HG03103 (cell line): ENCODE results near the gene MYLK2.
A peak's percentile ranks its signal among the peaks of the same experiment; 100 is the strongest.

ENCODE experiments used
- ATAC-seq: cut with Tn5 transposase; IDR thresholded peaks from one replicate; pipeline ENCODE4 v1.9.1; 2021; ENCODE audit warnings: low read depth; ENCODE audit not compliant: unreplicated experiment

The MYLK2 gene

DNA sequence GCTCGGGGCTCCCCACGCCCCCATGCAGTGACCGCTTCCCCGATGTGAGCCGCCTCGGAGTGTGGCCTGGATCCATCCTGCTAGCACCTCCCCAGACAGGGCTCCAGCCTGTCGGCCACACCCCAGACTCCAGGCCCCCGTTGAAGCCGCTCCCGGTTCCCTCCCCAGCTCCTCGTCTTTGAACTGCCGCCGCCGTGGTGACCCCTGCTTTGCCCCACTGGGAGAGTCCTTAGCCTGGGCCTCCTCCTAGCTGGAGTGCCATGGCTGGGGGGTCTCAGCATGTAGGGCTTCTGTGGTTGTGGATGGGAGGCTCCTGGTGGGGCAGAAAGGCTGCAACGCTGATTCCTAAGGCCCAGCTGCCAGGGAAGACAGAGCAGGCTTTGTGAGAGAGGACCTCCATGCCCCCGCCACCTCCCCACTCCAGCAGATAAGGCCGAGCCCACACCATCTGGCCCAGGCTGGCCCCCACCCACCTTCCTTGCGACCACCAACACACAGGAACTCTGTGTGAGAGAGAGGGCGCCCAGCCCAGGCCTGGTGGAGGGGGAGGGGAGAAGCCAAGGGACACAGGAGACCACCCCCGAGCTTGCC, 14.9 kb downstream of the MYLK2 start:
- no peak for ATAC-seq

GRCh38 chr20:31835554-31835953, 16.4 kb downstream of the MYLK2 start:
- ATAC-seq, result no peak

DNA sequence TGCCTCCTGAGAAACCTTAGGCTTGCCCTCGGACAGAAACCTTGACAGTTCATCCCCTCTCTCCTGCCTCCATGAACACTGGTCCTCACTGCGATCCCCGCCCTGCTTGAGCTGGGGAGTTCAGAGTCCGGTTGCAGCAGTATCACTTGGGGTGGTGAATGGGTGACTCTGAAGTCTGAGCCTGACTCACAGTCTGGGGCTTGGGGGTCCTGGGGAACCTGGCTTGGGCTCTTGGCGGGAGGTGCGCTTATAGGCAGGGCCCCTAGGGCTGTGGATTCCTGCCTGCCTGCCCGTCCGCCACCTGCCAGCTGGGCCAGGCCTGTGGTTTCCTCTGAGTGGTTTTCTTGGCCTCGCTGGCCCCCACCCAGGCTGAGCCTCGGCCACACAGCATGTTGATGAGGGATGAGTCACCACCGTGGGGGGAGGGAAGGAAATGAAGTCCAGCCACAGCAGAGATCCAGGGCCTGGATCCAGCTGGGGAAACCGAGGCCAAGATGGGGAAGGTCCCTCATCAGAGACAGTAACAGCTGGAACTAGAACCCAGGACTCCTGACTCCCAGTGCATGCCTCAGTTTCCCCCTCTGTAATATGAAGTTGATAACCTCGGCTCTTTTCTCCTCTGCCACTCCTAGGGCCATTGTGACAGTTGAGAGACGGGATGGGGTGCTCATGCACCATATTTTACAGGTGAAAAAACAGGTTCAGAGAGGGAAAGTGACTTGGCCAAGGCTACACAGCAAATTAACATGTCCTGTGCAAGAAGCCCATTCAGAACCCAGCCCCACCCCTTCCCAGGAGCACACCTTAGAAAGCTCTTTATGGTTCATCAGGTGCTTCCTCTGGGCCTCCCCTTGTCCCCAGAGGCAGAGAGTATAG, 17.1 kb downstream of the MYLK2 start:
- peak; percentile 51 for ATAC-seq

GRCh38 chr20:31836853-31837608, 17.9 kb downstream of the MYLK2 start:
- ATAC-seq, result no peak

DNA sequence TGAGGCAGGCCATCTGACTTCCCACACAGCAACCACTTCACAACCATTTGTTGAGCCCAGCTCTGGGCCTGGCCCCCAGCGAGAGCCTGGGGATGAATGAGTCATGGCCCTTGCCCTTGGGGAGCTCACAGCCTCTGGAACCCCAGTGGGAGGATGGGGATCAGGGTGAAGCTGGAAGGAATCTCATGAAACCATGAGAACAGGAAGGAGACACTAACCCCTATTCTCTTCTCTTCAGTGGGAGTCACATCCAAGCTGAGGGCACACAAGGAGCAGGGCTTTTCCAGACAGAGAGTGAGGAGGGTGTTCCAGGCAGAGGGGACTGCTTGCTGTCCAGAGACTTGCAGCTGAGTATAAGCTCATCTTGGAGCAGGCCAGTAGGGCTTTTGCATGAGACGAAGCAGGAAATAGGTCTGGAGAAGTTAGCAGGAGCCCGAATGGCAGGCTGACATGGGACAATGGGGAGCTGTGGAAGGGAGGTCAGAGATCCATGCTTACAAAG, 18.8 kb downstream of the MYLK2 start:
- ATAC-seq, result no peak

- ATAC-seq, result no peak
These were observed 19.6 kb downstream of the MYLK2 start for GRCh38 chr20:31838646-31839292.

DNA sequence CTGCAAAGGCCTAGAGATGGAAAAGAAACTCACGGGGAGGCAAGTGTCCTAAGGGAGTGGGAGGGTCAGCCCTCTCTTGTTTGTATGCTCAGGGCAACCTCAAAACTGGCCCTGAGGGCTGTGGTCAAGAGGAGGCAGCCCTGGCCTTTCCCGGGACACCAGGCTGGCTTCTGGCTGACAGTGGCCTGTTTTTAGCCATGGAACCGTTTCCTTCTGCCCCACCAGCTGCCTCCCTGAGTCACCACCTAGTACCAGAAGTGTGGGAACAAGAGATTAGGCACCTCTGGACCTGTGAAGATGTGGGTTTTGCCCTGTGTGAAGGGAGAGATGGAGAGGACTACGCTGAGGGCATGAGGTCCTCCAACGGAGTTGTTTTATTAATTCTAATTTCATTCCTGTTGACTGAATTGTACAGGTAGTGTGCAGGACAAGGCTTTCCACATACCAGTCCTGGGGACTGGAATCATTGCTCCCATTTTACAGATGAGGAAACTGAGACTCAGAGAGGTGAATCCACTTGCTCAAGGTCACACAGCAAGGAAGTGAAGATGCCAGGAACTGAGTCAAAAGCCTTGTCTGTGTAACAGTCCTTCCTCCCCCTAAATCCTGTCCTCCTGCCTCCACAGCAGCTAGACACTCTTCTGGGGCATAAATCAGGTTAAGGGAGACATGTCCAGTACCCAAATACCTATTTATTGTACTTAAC, 20.8 kb downstream of the MYLK2 start:
- no peak for ATAC-seq

DNA sequence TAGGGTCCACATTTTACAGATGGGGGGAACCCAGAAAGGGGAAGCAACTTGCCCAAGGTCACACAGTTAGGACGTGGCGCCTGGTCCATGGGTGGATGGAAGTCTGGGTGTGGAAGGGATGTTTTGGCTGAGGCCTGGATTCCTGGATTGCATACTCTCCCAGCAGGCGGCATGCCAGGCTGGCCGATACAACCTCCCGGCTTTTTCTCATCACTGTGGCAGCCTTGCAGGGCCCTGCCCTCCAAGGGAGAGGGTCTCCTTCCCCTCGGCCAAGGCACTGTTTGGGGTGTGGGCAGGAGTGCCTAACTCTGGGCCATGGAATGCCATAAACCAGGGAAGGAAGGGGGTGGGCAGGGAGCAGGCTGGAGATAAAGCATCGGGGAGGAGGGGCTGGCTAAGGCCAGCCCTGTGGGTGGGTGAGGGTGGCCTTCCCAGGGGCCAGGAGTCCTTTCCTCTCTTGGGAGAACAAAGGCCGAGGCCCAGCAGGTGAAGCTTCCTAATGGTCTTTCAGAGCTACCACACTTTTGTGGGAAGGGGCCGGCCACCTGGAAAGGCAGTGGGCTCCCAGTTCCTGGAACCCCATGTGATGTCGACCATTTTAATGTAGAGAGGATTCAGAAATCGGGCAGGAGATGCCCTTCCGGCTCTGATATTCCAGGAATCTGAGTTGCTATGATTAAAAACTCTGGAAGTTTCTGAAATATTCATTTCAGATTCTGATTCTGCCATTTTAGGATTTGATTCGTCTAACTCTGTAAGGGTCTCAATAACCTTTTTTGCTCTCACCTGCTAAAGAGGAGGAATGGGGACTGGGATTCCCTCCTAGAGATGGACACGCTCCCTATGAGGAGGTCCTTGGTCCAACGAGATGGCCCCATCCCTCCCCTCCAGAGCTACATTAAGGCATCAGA, 22.0 kb downstream of the MYLK2 start:
- no peak for ATAC-seq

GRCh38 chr20:31841928-31842327, 22.8 kb downstream of the MYLK2 start:
- ATAC-seq, result no peak

GRCh38 chr20:31842471-31843157, 23.5 kb downstream of the MYLK2 start:
- no peak for ATAC-seq

DNA sequence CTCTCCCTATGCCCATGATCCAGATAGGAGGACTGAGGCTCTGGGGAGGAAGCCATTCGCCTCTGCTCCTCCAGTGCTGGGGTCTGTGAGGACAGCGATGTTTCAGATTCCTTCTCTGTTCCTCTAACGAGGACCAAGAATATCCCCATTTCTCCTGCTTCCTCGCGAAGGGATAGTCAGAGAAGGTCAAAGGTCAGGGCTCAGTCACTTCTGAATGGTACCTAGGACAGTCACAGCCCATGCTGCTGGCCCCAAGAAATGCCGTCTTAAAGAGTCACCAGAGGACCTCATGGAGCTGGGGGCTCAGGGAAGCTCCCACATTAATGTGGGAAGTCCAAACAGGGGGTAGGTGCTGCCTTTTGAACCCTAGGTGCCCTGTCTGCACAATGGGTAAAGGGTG, 24.1 kb downstream of the MYLK2 start:
- no peak for ATAC-seq

DNA sequence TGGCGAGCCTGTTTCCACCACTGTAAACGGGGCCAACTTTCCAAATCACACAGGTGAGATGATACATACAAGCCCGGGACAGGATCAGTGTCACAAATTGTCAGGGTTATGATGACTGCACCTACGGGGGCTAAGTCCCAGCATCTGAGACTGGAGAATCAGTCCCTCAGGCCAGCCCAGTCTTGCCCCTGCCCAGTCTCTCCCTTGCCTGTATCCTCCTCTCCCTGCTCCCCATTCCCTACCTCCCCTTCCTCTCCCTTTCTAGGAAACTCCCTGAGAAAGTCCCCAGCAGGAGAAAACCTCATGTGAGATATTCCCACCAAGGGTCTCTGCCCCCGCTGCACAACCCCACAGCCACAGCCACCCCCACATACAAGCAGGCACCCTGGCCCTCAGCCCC, 24.7 kb downstream of the MYLK2 start:
- no peak for ATAC-seq

GRCh38 chr20:31844737-31845299, 25.7 kb downstream of the MYLK2 start:
- ATAC-seq, result no peak

DNA sequence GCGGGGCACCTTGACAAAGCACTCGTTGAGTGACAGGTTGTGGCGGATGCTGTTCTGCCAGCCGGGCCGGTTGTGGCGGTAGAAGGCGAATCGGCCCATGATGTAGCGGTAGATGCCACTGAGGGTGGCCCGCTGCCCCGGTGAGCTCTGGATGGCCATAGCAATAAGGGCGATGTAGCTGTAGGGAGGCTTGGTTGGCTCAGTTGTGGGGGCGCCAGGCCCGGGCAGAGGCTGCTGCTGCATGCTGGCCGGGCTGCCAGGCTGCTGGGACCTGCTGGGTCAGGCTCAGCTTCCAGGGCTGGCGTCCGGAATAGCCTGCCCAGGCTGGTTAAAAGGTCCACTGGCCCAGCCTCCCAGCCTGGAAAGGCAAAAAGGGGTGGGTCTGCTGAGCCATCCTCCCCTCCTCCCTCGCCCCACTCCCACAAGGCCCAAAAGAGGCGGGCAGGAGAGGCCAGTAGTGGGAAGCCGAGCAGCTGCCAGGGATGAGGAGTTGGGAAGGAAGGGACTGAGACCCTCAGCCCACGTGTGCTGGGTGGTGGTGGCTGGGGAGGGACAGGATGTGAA, 26.2 kb downstream of the MYLK2 start, which contains the start of gene FOXS1:
FOXS1 (minus strand) TSS at position 305 of the 564 bp plus-strand sequence; CDS start at position 243, 62 bp downstream.
- ATAC-seq, result no peak

- ATAC-seq, result no peak
These were observed 27.6 kb downstream of the MYLK2 start for GRCh38 chr20:31846793-31847138.

GRCh38 chr20:31848088-31848999, 29.2 kb downstream of the MYLK2 start:
- no peak for ATAC-seq
